Peyer's patch (tissue), 4 donors: ENCODE results near the gene CA11. TPM values are rescaled to one million over a fixed set of nuclear protein-coding genes. Genes with fewer than 3 reads are reported as not detected.

ENCODE experiments used
- DNase-seq, 3 donors: peaks; one replicate each; pipeline ENCODE4 v3.0.0-alpha.2; 2017 to 2019
- H3K27ac ChIP-seq, 4 donors: fragments of 200-600 bp; sonication (generic); one replicate each; pipeline ENCODE4 v1.5.1; 2016 to 2019
- H3K27me3 ChIP-seq, 2 donors: fragments of 200-600 bp; sonication (generic); one replicate each; pipeline ENCODE4 v1.5.1; 2019
- H3K36me3 ChIP-seq, 3 donors: fragments of 200-600 bp; sonication (generic); one replicate each; pipeline ENCODE4 v1.5.1; 2016 to 2019
- H3K4me1 ChIP-seq, 4 donors: fragments of 200-600 bp; sonication (generic); one replicate each; pipeline ENCODE4 v1.5.1; 2016 to 2019
- H3K4me3 ChIP-seq, 4 donors: fragments of 200-600 bp; sonication (generic); 1 replicate in 3 of 4; 2 replicates in 1 of 4; pipeline ENCODE4 v1.5.1; 2016 to 2019; ENCODE audit warnings: mild to moderate bottlenecking in 1 of 4
- H3K9me3 ChIP-seq, 4 donors: fragments of 200-600 bp; sonication (generic); one replicate each; pipeline ENCODE4 v1.5.1; 2016 to 2019; ENCODE audit warnings: mild to moderate bottlenecking in 1 of 4
- POLR2A ChIP-seq, 2 donors: fragments of 450-650 bp; IDR thresholded peaks; one replicate each; pipeline ENCODE4 v1.5.1; 2017; ENCODE audit warnings: antibody characterized with exemption in 2 of 2, mild to moderate bottlenecking in 2 of 2, moderate library complexity in 2 of 2
- total RNA-seq, 4 donors: library from RNA; depleted of rRNA; stranded (reverse); fragments of >200 nt; gene quantifications; one replicate each; pipeline ENCODE4 v1.1.0, GENCODE V29; 2016
- TF ChIP-seq, protein P1 (sequence below), 6 experiments: fragments of 450-650 bp in 4 of 6; fragments of 200-600 bp in 2 of 6; sonication (generic) in 1 of 6; IDR thresholded peaks; one replicate each; pipeline ENCODE4 v1.5.1; 2017 to 2019; ENCODE audit warnings: antibody characterized with exemption in 6 of 6, mild to moderate bottlenecking in 3 of 6, moderate library complexity in 1 of 6

The CA11 gene
- total RNA-seq, 4 donors from 2014 or later, result 0.70 to 8.3 (median 2.1) TPM

DNA sequence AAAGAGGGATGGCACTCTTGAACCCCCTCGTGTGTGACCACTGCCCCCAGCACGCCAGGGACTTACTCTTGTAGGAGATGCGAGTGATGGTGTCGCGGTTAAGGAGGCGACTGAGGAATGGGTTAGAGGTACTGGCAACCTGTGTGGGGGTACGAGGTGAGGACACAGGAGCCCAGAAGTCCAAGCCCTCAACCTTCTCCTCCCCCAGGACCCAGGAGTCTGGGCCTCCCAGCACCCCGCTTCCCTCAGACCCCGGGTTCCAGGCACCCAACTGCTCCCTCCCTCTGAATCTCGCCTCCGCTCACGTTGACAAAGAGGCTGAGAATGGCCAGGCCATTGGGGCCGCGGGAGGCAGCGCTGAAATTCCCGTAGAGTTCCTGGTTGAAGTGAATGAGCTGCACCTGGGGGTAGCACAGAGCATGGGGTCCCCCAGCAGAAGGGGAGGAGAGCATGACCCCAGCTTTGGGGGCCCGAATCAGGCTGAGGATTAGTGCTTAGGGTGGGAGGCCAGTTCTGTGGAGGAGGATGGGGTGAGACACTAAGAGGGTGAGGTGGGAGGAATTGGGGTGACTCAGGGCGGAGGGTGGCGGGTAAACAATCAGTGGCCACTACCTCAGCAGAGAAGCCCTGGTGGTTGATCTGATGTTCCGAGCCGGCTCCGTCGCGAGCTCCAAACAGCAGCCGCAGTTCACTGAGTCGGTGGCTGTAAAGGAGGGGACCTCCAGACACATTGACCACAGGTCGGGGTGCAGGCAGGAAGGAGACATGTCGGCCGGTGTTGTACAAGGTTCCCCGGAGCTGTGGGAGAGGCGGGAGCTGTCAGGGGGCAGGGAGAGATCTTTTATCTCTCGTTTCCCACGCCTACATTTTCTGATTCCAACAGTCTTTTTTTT is 6.3 kb downstream of the CA11 start:
- Histone ChIP-seq H3K4me1 (peaks cover 0 to 25% (median 6%) of the 10 kb centered on the region in 4 donors), H3K27ac (peak overlapping the region in 3 of 4 donors; percentile 28 to 98 (median 96)), H3K4me3 (peak overlapping the region in 2 of 4 donors; percentile 6 to 19), H3K9me3 (no peaks in the 10 kb centered on the region), H3K27me3 (no peaks in the 10 kb centered on the region), H3K36me3 (no peaks in the 10 kb centered on the region)
- DNase-seq, result peak in 2 of 3 donors; percentile 54 to 64
- TF ChIP-seq POLR2A (IDR thresholded peaks at IDR 0.05), result no peak
- TF ChIP-seq, protein P1, sequence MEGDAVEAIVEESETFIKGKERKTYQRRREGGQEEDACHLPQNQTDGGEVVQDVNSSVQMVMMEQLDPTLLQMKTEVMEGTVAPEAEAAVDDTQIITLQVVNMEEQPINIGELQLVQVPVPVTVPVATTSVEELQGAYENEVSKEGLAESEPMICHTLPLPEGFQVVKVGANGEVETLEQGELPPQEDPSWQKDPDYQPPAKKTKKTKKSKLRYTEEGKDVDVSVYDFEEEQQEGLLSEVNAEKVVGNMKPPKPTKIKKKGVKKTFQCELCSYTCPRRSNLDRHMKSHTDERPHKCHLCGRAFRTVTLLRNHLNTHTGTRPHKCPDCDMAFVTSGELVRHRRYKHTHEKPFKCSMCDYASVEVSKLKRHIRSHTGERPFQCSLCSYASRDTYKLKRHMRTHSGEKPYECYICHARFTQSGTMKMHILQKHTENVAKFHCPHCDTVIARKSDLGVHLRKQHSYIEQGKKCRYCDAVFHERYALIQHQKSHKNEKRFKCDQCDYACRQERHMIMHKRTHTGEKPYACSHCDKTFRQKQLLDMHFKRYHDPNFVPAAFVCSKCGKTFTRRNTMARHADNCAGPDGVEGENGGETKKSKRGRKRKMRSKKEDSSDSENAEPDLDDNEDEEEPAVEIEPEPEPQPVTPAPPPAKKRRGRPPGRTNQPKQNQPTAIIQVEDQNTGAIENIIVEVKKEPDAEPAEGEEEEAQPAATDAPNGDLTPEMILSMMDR (IDR thresholded peaks at IDR 0.05), result no peak

DNA sequence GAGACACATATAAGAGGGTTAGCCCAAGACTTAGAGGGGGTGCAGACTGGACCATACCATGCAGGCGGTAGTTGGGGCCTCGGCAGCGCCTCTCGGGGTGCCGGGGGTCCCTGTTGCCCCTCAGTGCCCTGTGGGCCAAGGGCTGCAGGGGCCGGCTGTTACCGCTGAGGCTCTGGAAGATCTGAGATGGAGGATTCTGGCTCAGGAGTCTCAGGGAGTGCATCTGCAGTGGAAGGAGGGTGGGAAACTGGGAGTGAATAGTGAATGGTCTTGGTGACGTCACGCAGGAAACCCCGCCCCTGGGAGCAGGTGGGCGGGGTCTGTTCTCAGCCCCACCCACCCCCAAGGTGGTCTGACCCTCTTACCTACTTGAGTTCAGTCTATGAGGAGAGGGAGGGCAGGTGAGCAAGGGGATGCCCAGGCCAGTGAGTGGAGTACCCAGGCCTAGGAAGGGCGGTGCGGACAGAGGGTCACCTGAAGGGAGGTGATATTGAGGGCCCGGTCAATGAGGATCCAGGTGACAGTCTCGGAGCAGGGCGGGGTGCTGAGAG is 7.1 kb downstream of the CA11 start:
- H3K4me3 ChIP-seq, result peak overlapping the region in 3 of 4 donors; percentile 70 to 91 (median 77)
- TF ChIP-seq, protein P1 (IDR thresholded peaks at IDR 0.05), result no peak
- no peak for TF ChIP-seq POLR2A (IDR thresholded peaks at IDR 0.05)

DNA sequence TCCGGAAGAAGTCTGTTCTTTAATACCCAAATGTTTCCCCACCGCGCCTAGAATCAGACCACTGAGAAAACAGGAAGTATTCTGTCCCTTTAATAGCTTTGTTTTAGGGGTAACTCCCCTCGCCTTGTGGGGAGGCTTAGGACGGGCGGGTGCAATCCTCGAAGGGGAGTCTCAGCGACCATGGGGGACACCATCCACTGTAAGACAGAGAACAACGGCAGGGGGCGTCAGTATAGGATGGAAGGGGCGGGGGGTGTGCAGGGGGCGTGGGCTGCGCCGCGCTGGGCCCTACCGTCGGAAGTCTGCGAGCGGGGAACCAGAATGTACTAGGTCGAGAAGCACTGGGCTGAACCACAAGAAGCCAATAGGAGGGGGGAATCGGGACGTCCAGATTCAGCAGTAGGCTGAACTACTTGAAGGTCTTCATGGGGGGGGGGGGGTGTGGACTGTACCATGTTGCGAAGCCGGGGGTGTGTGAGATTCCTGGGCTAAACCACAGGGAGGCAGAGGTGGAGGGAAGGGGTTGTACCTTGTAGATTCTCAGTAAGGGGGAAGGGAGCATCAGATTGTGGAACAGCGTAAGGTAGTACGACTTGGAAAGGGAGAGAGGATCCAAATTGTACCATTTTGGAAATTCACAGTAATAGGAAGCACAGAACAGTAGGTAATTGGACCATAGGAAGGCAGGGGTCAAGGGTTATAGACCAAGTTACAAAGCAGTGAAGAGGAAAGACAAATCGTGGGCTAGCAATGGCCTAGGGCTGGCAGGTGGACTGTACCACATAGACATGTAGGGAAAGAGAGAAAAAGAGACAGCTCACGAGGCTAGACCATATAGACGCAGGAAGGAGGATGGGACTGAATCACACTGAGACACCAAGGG is 7.8 kb downstream of the CA11 start:
- no peaks in the 10 kb centered on the region for H3K9me3 ChIP-seq
- H3K4me3 ChIP-seq, result peak overlapping the region; percentile 70 to 91 (median 78)
- peak; percentile 78 to 94 (median 86) for DNase-seq
- TF ChIP-seq, protein P1 (IDR thresholded peaks at IDR 0.05), result no peak
- peak; percentile 52 to 70 for TF ChIP-seq POLR2A (IDR thresholded peaks at IDR 0.05)
- no peaks in the 10 kb centered on the region for H3K27me3 ChIP-seq
- peaks cover 6 to 33% (median 14%) of the 10 kb centered on the region in 4 donors for H3K4me1 ChIP-seq
- no peaks in the 10 kb centered on the region for H3K36me3 ChIP-seq
- H3K27ac ChIP-seq, result peak overlapping the region; percentile 96 to 98 (median 96)

More for the DNA sequence above, 7.1 kb downstream of the CA11 start:
- Histone ChIP-seq H3K36me3 (no peaks in the 10 kb centered on the region), H3K4me1 (peaks cover 2 to 26% (median 11%) of the 10 kb centered on the region in 4 donors), H3K9me3 (no peaks in the 10 kb centered on the region), H3K27me3 (no peaks in the 10 kb centered on the region), H3K27ac (peak overlapping the region; percentile 96 to 98 (median 96))
- no peak for DNase-seq

- Histone ChIP-seq H3K9me3 (no peaks in the 10 kb centered on the region), H3K4me1 (peaks cover 6 to 40% (median 17%) of the 10 kb centered on the region in 4 donors), H3K27me3 (no peaks in the 10 kb centered on the region), H3K4me3 (peak overlapping the region; percentile 70 to 91 (median 78)), H3K36me3 (no peaks in the 10 kb centered on the region), H3K27ac (peak overlapping the region; percentile 96 to 98 (median 96))
- DNase-seq, result peak; percentile 99 to 100 (median 99)
- TF ChIP-seq, protein P1 (IDR thresholded peaks at IDR 0.05), result peak in 3 of 6 experiments; percentile 12 to 33 (median 13)
- TF ChIP-seq POLR2A (IDR thresholded peaks at IDR 0.05), result peak in 1 of 2 donors; percentile 20
Observed at GRCh38 chr19:48637449-48637947, 8.5 kb downstream of the CA11 start.
